BLaER1 (cell line): ENCODE measurements around the gene XPNPEP3.
"Not testable (repeated sequence)": the region's sequence is repeated elsewhere in the genome, so short reads cannot be mapped to it uniquely, and the experiment has no call there.

ENCODE experiments used
- H3K27ac ChIP-seq: shearing (Covaris generic); formaldehyde crosslinking; 2 replicates; pipeline ENCODE4 v1.8.1; 2022
- H3K27me3 ChIP-seq: shearing (Covaris generic); formaldehyde crosslinking; 2 replicates; pipeline ENCODE4 v1.8.1; 2022
- H3K36me3 ChIP-seq: shearing (Covaris generic); formaldehyde crosslinking; 2 replicates; pipeline ENCODE4 v1.8.1; 2022
- H3K4me1 ChIP-seq: shearing (Covaris generic); formaldehyde crosslinking; 2 replicates; pipeline ENCODE4 v1.8.1; 2022
- H3K4me2 ChIP-seq: shearing (Covaris generic); formaldehyde crosslinking; 2 replicates; pipeline ENCODE4 v1.8.1; 2022
- H3K4me3 ChIP-seq: shearing (Covaris generic); formaldehyde crosslinking; 2 replicates; pipeline ENCODE4 v1.8.1; 2022
- H3K9ac ChIP-seq: shearing (Covaris generic); formaldehyde crosslinking; 2 replicates; pipeline ENCODE4 v1.8.1; 2022
- H3K9me3 ChIP-seq: shearing (Covaris generic); formaldehyde crosslinking; 2 replicates; pipeline ENCODE4 v1.8.1; 2022
- H4K20me1 ChIP-seq: shearing (Covaris generic); formaldehyde crosslinking; 2 replicates; pipeline ENCODE4 v1.8.1; 2022
- Cebpa-rat ChIP-seq: shearing (Covaris generic); IDR thresholded peaks from 2 replicates; pipeline ENCODE4 v1.8.1; 2022

Gene XPNPEP3

GRCh38 chr22:40890881-40891280, 33.9 kb downstream of the XPNPEP3 start:
- Histone ChIP-seq H3K36me3 (peaks cover 66% of the 10 kb centered on the region), H3K27ac (no peak overlapping the region), H3K4me2 (no peak overlapping the region), H4K20me1 (no peaks in the 10 kb centered on the region), H3K4me3 (no peak overlapping the region), H3K4me1 (no peaks in the 10 kb centered on the region), H3K27me3 (no peaks in the 10 kb centered on the region), H3K9me3 (no peaks in the 10 kb centered on the region), H3K9ac (no peak overlapping the region)
- no peak for TF ChIP-seq Cebpa-rat

- H3K36me3 ChIP-seq: peaks cover 31% of the 10 kb centered on the region
- H3K4me2 ChIP-seq: no peak overlapping the region
- TF ChIP-seq Cebpa-rat: no peak
- H3K9me3 ChIP-seq: no peaks in the 10 kb centered on the region
- H3K27me3 ChIP-seq: no peaks in the 10 kb centered on the region
- no peaks in the 10 kb centered on the region for H4K20me1 ChIP-seq
- peaks cover 5% of the 10 kb centered on the region; the same call in 1 of the 2 replicates for H3K4me1 ChIP-seq
- no peak overlapping the region for H3K27ac ChIP-seq
- H3K4me3 ChIP-seq: no peak overlapping the region
- H3K9ac ChIP-seq: no peak overlapping the region
Observed at GRCh38 chr22:40894417-40894816, 37.5 kb downstream of the XPNPEP3 start.

- H3K9ac ChIP-seq: no peak overlapping the region
- no peak overlapping the region for H3K4me2 ChIP-seq
- no peaks in the 10 kb centered on the region for H3K27me3 ChIP-seq
- H3K36me3 ChIP-seq: peaks cover 5% of the 10 kb centered on the region; the same call in 1 of the 2 replicates
- no peak overlapping the region for H3K4me3 ChIP-seq
- no peaks in the 10 kb centered on the region for H3K9me3 ChIP-seq
- H3K27ac ChIP-seq: no peak overlapping the region
- H3K4me1 ChIP-seq: peaks cover 5% of the 10 kb centered on the region; the same call in 1 of the 2 replicates
- no peak for TF ChIP-seq Cebpa-rat
- no peaks in the 10 kb centered on the region for H4K20me1 ChIP-seq
Observed at GRCh38 chr22:40898850-40899357, 42.0 kb downstream of the XPNPEP3 start.

- no peak for TF ChIP-seq Cebpa-rat
- H3K27me3 ChIP-seq: no peaks in the 10 kb centered on the region
- no peak overlapping the region for H3K4me3 ChIP-seq
- H3K9me3 ChIP-seq: no peaks in the 10 kb centered on the region
- no peak overlapping the region for H3K4me2 ChIP-seq
- no peak overlapping the region for H3K27ac ChIP-seq
- H3K4me1 ChIP-seq: no peaks in the 10 kb centered on the region
- H4K20me1 ChIP-seq: no peaks in the 10 kb centered on the region
- H3K9ac ChIP-seq: no peak overlapping the region
- H3K36me3 ChIP-seq: peaks cover 36% of the 10 kb centered on the region
Observed at GRCh38 chr22:40904101-40904500, 47.2 kb downstream of the XPNPEP3 start.

- TF ChIP-seq Cebpa-rat: no peak
- Histone ChIP-seq H3K4me2 (no peak overlapping the region), H3K36me3 (peaks cover 68% of the 10 kb centered on the region), H3K4me3 (no peak overlapping the region), H3K4me1 (no peaks in the 10 kb centered on the region), H3K27me3 (no peaks in the 10 kb centered on the region), H3K27ac (no peak overlapping the region), H3K9me3 (no peaks in the 10 kb centered on the region), H3K9ac (no peak overlapping the region), H4K20me1 (no peaks in the 10 kb centered on the region)
Observed at GRCh38 chr22:40908895-40909294, 51.9 kb downstream of the XPNPEP3 start.

- Histone ChIP-seq H3K4me3 (no peak overlapping the region), H3K9me3 (no peaks in the 10 kb centered on the region), H3K4me1 (no peaks in the 10 kb centered on the region), H3K4me2 (no peak overlapping the region), H4K20me1 (no peaks in the 10 kb centered on the region), H3K27ac (no peak overlapping the region), H3K36me3 (peaks cover 82% of the 10 kb centered on the region), H3K27me3 (no peaks in the 10 kb centered on the region), H3K9ac (no peak overlapping the region)
- no peak for TF ChIP-seq Cebpa-rat
Observed at GRCh38 chr22:40911772-40912171, 54.8 kb downstream of the XPNPEP3 start.

- H3K27ac ChIP-seq, H4K20me1 ChIP-seq, H3K4me2 ChIP-seq, H3K9me3 ChIP-seq, H3K4me1 ChIP-seq, H3K9ac ChIP-seq, H3K4me3 ChIP-seq, H3K27me3 ChIP-seq: not testable (repeated sequence)
- peaks cover 85% of the 10 kb centered on the region for H3K36me3 ChIP-seq
Observed at GRCh38 chr22:40912987-40913386, 56.0 kb downstream of the XPNPEP3 start.

- H3K36me3 ChIP-seq: peaks cover 91% of the 10 kb centered on the region
Observed at GRCh38 chr22:40919446-40919845, 62.5 kb downstream of the XPNPEP3 start.

GRCh38 chr22:40920526-40920925, 63.6 kb downstream of the XPNPEP3 start:
- Histone ChIP-seq H3K9ac (no peak overlapping the region), H3K9me3 (no peaks in the 10 kb centered on the region), H3K27ac (no peak overlapping the region), H4K20me1 (no peaks in the 10 kb centered on the region), H3K4me2 (no peak overlapping the region), H3K36me3 (peaks cover 91% of the 10 kb centered on the region), H3K4me1 (no peaks in the 10 kb centered on the region), H3K4me3 (no peak overlapping the region), H3K27me3 (no peaks in the 10 kb centered on the region)
- TF ChIP-seq Cebpa-rat: no peak

More at GRCh38 chr22:40919446-40919845, 62.5 kb downstream of the XPNPEP3 start:
- Histone ChIP-seq H3K9ac (no peak overlapping the region), H3K4me1 (no peaks in the 10 kb centered on the region), H3K9me3 (no peaks in the 10 kb centered on the region), H3K4me2 (no peak overlapping the region), H4K20me1 (no peaks in the 10 kb centered on the region), H3K4me3 (no peak overlapping the region), H3K27me3 (no peaks in the 10 kb centered on the region), H3K27ac (no peak overlapping the region)
- no peak for TF ChIP-seq Cebpa-rat

- Histone ChIP-seq H3K9me3 (no peaks in the 10 kb centered on the region), H3K4me3 (no peak overlapping the region)
Observed at GRCh38 chr22:40922484-40923303, 65.7 kb downstream of the XPNPEP3 start.

More at GRCh38 chr22:40922484-40923303, 65.7 kb downstream of the XPNPEP3 start:
- no peaks in the 10 kb centered on the region for H3K4me1 ChIP-seq
- H3K4me2 ChIP-seq: no peak overlapping the region
- no peak overlapping the region for H3K9ac ChIP-seq
- peaks cover 90% of the 10 kb centered on the region for H3K36me3 ChIP-seq
- H3K27me3 ChIP-seq: no peaks in the 10 kb centered on the region
- H3K27ac ChIP-seq: no peak overlapping the region
- TF ChIP-seq Cebpa-rat: no peak
- H4K20me1 ChIP-seq: no peaks in the 10 kb centered on the region
